NCI-H1694 treated with DMSO at 0.1 percent for 48 hours (cell line): ENCODE data around the gene UGT3A1.

Source experiments
- DNase-seq: peaks from one replicate; lab custom pipeline; 2025; lab: John Stamatoyannopoulos, UW

Gene UGT3A1

DNA sequence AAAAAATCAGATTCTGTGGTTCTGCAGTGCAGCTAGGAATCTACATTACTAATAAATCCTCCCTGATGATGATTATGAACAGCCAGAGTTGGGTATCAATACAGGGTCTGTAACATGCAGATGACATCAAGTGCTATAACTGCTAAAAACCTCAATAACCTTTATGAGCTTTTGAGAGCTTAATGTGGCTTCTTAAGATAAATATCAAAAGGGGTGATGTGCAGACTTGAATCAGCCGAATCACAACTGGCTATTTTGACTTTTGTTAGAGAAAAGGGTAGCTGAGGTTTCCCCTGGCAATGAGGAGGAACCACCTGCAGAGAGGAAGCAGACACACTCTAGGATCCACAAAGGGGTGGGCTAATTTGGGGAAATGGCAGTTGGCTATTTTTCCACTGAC is 83.0 kb downstream of the UGT3A1 start:
- DNase-seq = no peak

DNA sequence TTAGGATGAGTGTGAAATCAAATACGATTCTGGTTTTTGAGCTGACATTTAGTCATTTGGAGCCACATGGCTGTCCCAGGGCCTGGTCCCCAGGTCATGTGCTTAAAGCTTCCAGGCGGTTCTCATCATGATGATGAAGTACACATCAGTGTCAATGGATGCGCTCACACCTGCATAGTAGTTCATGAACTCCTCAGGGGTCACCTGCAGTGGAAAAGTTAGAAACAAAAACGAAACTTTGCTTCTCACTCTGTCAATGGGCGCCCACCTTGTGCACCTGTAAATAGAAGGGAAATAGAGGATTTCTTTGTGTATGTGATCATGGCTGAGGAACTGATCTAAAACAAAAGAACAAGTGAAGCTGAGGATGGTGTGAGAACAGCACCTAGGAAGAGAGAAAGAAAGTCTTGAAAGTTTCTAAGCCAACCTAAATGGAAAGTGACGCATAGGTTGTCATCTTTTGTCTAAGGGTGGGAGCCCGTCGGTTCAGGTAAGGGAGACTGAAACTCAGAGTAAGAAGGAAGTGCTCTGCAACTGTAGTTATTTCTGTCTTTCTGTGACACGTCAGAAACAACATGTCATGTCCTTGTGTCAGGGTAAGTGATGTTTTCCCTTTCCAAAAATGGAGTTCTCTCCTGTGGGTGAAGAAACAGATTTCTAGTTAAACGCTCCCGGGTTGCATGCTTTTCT is 86.6 kb downstream of the UGT3A1 start:
- no peak for DNase-seq

DNA sequence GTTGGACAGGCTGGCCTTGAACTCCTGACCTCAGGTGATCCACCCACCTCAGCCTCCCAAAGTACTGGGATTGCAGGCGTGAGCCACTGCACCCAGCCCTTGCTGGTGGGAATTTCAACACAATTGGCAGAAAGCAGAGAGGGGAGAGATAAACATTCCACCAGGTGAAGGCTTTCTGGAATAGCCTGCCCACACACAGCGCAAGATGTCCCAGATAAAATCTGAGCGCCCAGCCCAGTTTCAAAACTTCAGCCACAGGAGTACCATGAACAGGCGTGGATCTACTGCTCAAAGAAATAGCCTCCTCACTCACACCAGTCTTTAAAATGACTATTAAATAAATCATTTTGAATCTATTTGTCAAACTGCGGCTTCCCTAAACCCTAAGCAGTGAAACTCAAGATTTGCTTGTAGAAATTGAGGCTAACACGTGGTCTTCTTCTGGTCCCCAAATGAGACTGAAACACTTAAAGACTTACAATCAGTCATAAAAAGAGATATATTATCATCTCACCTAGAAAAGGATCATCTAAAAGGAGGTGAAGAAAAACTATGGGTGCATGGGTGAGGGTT is 87.5 kb downstream of the UGT3A1 start:
- no peak for DNase-seq

DNA sequence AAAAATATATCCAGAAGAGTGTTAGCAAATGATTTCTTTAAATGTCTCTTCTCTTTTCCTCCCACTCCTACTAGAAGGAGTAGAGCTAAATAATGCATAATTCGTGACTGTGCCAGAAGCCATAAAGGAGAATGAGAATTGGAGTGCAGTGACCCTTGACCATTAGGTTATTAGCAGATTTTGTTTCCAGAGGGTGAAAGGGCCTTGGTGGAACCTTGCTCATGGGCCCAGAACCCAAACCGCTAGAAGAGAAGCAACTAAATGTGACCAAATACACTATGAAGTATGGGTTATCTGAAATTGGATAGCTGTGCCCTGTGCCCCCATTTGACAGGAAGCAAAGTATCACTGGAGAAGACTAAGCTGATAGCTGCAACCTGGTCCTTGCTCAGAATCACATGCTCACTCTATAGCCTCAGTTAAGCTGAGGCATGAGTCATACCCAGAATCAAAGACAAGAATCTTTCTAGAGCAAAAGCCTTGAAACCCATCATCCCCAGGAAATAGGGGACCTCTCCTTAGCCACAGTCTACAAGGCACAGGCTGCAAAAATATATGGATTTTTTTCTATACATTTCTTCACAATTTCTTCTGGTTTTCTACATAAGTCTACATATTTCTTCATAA is 89.0 kb downstream of the UGT3A1 start:
- DNase-seq = no peak
